ENCODE data around the gene NOC4L. TPM values are rescaled to one million over a fixed set of nuclear protein-coding genes. Genes with fewer than 3 reads are reported as not detected.
A peak's percentile ranks its signal among the peaks of the same experiment; 100 is the strongest.

The NOC4L gene
- 8.3 TPM for total RNA-seq (2013)
- polyA plus RNA-seq, result 10 to 100 TPM in 2 of 3 donors, 1 to 10 TPM in 1; 7.3 to 18.0 (median 17.9) TPM
- 6.9 and 10.1 TPM in 2 replicates for polyA minus RNA-seq
- total RNA-seq, result 4.1 to 16.6 (median 8.2) reads per million in 11 experiments

DNA sequence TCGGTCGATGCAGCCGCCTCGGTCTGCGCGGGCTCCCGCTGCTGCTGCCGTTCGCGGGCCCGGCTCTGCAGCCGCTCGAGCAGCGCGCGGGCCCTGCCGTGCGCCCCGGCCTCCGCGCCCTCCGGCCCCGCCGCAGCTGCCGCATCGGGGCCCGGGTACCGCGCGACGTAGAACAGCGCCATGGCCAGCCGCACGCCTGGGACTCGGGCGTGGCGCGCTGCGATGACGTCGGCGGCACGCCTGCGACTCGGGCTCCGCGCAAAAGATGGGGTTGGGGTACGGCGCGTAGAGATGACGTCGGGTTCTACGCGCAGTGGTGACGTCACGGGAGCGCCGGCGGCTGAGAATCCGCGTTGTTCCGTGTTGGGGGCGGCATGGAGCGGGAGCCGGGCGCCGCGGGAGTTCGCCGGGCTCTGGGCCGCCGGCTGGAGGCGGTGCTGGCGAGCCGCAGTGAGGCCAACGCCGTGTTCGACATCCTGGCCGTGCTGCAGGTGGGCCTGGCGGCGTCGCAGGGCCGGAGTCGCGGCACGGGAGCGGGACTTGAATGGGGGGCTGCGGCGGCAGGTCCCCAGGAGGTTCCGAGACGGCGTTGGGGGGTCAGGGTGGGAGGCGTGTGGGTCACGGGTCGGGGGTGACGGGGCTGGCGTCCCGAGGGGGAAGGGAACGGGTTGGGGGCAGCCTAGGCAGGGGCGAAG lies at the start of gene NOC4L, which contains the start of gene DDX51:
Gene NOC4L, plus strand, starts transcription at position 343 of the 695 bp plus-strand sequence. Its CDS starts 32 bp downstream, at position 375.
Gene DDX51, minus strand, starts transcription at position 205 of the 695 bp plus-strand sequence. Its CDS starts 23 bp downstream, at position 182.
- peak within 1 kb of the TSS; percentile 85 for H2AFZ ChIP-seq (ENCODE audit: insufficient read depth, low read depth, low read length, poor library complexity, severe bottlenecking)
- peaks cover 0 to 3% (median 0%) of the 10 kb centered on the region in 3 donors for H3K27me3 Mint-ChIP-seq (ENCODE audit: low read depth in 3 of 3)
- intact Hi-C loops (cut with micrococcal nuclease), result loop anchor here (2.0 to 10.0 kb wide), 3 partner anchors 61 to 351 kb away; partner anchors contain the start of gene FBRSL1 (in 1 of the 2)

More for the DNA sequence above, at the start of gene NOC4L, which contains the start of gene DDX51:
- Mint-ChIP-seq H3K27ac (peak within 1 kb of the TSS; percentile 75 to 94 (median 87)), H3K4me3 (peak within 1 kb of the TSS; percentile 82 to 89), H3K9me3 (peaks cover 0 to 3% (median 0%) of the 10 kb centered on the region in 7 donors), H3K36me3 (peaks cover 37 to 54% of the 10 kb centered on the region in 2 donors), H3K4me1 (peaks cover 21% of the 10 kb centered on the region)
- TF ChIP-seq, protein P1, sequence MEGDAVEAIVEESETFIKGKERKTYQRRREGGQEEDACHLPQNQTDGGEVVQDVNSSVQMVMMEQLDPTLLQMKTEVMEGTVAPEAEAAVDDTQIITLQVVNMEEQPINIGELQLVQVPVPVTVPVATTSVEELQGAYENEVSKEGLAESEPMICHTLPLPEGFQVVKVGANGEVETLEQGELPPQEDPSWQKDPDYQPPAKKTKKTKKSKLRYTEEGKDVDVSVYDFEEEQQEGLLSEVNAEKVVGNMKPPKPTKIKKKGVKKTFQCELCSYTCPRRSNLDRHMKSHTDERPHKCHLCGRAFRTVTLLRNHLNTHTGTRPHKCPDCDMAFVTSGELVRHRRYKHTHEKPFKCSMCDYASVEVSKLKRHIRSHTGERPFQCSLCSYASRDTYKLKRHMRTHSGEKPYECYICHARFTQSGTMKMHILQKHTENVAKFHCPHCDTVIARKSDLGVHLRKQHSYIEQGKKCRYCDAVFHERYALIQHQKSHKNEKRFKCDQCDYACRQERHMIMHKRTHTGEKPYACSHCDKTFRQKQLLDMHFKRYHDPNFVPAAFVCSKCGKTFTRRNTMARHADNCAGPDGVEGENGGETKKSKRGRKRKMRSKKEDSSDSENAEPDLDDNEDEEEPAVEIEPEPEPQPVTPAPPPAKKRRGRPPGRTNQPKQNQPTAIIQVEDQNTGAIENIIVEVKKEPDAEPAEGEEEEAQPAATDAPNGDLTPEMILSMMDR (IDR thresholded peaks at IDR 0.05), result no peak
- Histone ChIP-seq H3K27ac (ENCODE audit: low read depth in 1 of 2, low read length in 2 of 2) (peak within 1 kb of the TSS; percentile 17 to 92), H3K4me2 (replicated peaks; ENCODE audit: extremely low read depth, low read length, poor library complexity, severe bottlenecking) (peak within 1 kb of the TSS; percentile 94), H3K4me1 (ENCODE audit: control insufficient read depth in 1 of 2, insufficient read depth in 2 of 2, low read length in 2 of 2) (peaks cover 16 to 24% of the 10 kb centered on the region in 2 donors), H3K79me2 (ENCODE audit: insufficient read depth, low read length) (peaks cover 28% of the 10 kb centered on the region), H3K9me3 (replicated peaks in 1 of 2; ENCODE audit: control insufficient read depth in 1 of 2, insufficient read depth in 1 of 2, low read length in 2 of 2) (no peaks in the 10 kb centered on the region), H3K36me3 (replicated peaks in 1 of 2; ENCODE audit: control insufficient read depth in 1 of 2, insufficient read depth in 2 of 2, low read length in 2 of 2) (peaks cover 42 to 56% of the 10 kb centered on the region in 2 donors), H4K20me1 (ENCODE audit: insufficient read depth, low read length) (no peaks in the 10 kb centered on the region), H3K4me3 (replicated peaks in 1 of 3; ENCODE audit: low read depth in 2 of 3, low read length in 3 of 3) (peak within 1 kb of the TSS; percentile 81 to 93 (median 88)), H3K9ac (ENCODE audit: insufficient read depth, low read length, poor library complexity, severe bottlenecking) (peak within 1 kb of the TSS; percentile 94), H3K27me3 (ENCODE audit: control insufficient read depth in 2 of 2, insufficient read depth in 2 of 2, low read length in 2 of 2) (no peaks in the 10 kb centered on the region)
- under 1% methylated on average over 96 of the region's 100 CpGs for WGBS (ENCODE audit: insufficient coverage)
- peak; percentile 92 to 97 (median 97) for DNase-seq

Data from CD14-positive monocyte (primary cell).